HepG2 (cell line): ENCODE results near the gene PPHLN1. TPM values are rescaled to one million over a fixed set of nuclear protein-coding genes. Genes with fewer than 3 reads are reported as not detected.
A peak's percentile ranks its signal among the peaks of the same experiment; 100 is the strongest.

Experiments
- AHR ChIP-seq: IDR thresholded peaks from 2 replicates; pipeline ENCODE4 v1.6.1; 2018; ENCODE audit warnings: missing genetic modification reagents, missing compliant biosample characterization
- ATF7 ChIP-seq, 2 experiments: fragments of 450-650 bp in 1 of 2; sonication (generic) in 1 of 2; formaldehyde crosslinking in 1 of 2; IDR thresholded peaks; 2 replicates each; pipeline versions ENCODE4 v1.4.0 to v1.6.1; 2016 to 2020; ENCODE audit warnings: antibody characterized with exemption in 1 of 2, mild to moderate bottlenecking in 1 of 2, missing genetic modification reagents in 1 of 2
- ATF7-NPFF ChIP-seq: sonication (generic); formaldehyde crosslinking; IDR thresholded peaks from 2 replicates; pipeline ENCODE4 v1.8.1; 2023; ENCODE audit warnings: mild to moderate bottlenecking, low read depth, missing genetic modification reagents, moderate library complexity
- BCL6 ChIP-seq: IDR thresholded peaks from 2 replicates; pipeline ENCODE4 v1.6.1; 2016; ENCODE audit warnings: missing genetic modification reagents, missing compliant biosample characterization
- EHMT2 ChIP-seq: fragments of 200-600 bp; sonication (generic); IDR thresholded peaks from 2 replicates; pipeline ENCODE4 v1.7.0; 2017; ENCODE audit warnings: antibody characterized with exemption, low read depth, low read length, borderline replicate concordance
- ESRRA ChIP-seq: sonication (generic); formaldehyde crosslinking; IDR thresholded peaks from 2 replicates; pipeline ENCODE4 v1.5.1; 2020; ENCODE audit warnings: mild to moderate bottlenecking, low read depth, missing genetic modification reagents
- ETV5 ChIP-seq: IDR thresholded peaks from 2 replicates; pipeline ENCODE4 v1.6.1; 2018; ENCODE audit warnings: missing biosample characterization, missing genetic modification reagents, inconsistent platforms, borderline replicate concordance
- GZF1 ChIP-seq: sonication (generic); formaldehyde crosslinking; IDR thresholded peaks from 2 replicates; pipeline ENCODE4 v1.5.1; 2020; ENCODE audit warnings: mild to moderate bottlenecking, missing genetic modification reagents
- HMG20A ChIP-seq: IDR thresholded peaks from 2 replicates; pipeline ENCODE4 v1.6.1; 2016; ENCODE audit warnings: borderline replicate concordance
- HOXA9 ChIP-seq: sonication (generic); formaldehyde crosslinking; IDR thresholded peaks from 2 replicates; pipeline ENCODE4 v1.8.1; 2022; ENCODE audit warnings: missing genetic modification reagents, mild to moderate bottlenecking, moderate library complexity, borderline replicate concordance
- KDM2A ChIP-seq: sonication (generic); formaldehyde crosslinking; IDR thresholded peaks from 2 replicates; pipeline ENCODE4 v1.4.0; 2020; ENCODE audit warnings: low read depth, missing genetic modification reagents, borderline replicate concordance
- MTF1 ChIP-seq: sonication (generic); formaldehyde crosslinking; IDR thresholded peaks from 2 replicates; pipeline ENCODE4 v1.5.0; 2020; ENCODE audit warnings: missing genetic modification reagents
- NCOA5 ChIP-seq: sonication (generic); formaldehyde crosslinking; IDR thresholded peaks from 2 replicates; pipeline ENCODE4 v1.4.0; 2020; ENCODE audit warnings: missing genetic modification reagents
- NR2F6 ChIP-seq, 2 experiments: IDR thresholded peaks; 2 replicates each; pipeline ENCODE4 v1.6.1; 2016; ENCODE audit warnings: antibody characterized with exemption in 1 of 2, mild to moderate bottlenecking in 1 of 2
- POLR2A ChIP-seq, 2 experiments: IDR thresholded peaks; 2 replicates each; pipeline ENCODE4 v1.6.1; 2011; ENCODE audit warnings: low read depth in 2 of 2, low read length in 2 of 2, mild to moderate bottlenecking in 1 of 2, moderate library complexity in 1 of 2; ENCODE audit not compliant: insufficient read depth in 1 of 2
- SATB2 ChIP-seq: sonication (generic); formaldehyde crosslinking; IDR thresholded peaks from 2 replicates; pipeline ENCODE4 v1.5.0; 2020; ENCODE audit warnings: missing genetic modification reagents
- SCMH1 ChIP-seq: sonication (generic); formaldehyde crosslinking; IDR thresholded peaks from 2 replicates; pipeline ENCODE4 v1.9.0; 2021; ENCODE audit warnings: missing genetic modification reagents, mild to moderate bottlenecking, borderline replicate concordance
- TBP ChIP-seq: sonication (generic); formaldehyde crosslinking; IDR thresholded peaks from 2 replicates; pipeline ENCODE4 v1.5.0; 2020; ENCODE audit warnings: missing genetic modification reagents
- U2AF2 ChIP-seq: fragments of 200-400 bp; formaldehyde crosslinking; IDR thresholded peaks from 2 replicates; pipeline ENCODE4 v1.6.1; 2017; ENCODE audit warnings: low read depth, mild to moderate bottlenecking, low read length
- ZFP62 ChIP-seq: sonication (generic); formaldehyde crosslinking; IDR thresholded peaks from 2 replicates; pipeline ENCODE4 v1.4.0; 2020; ENCODE audit warnings: missing genetic modification reagents
- ZNF331 ChIP-seq: sonication (generic); formaldehyde crosslinking; IDR thresholded peaks from 2 replicates; pipeline ENCODE4 v1.4.0; 2020; ENCODE audit warnings: missing genetic modification reagents
- ZNF530 ChIP-seq: sonication (generic); formaldehyde crosslinking; IDR thresholded peaks from 2 replicates; pipeline ENCODE4 v1.5.0; 2020; ENCODE audit warnings: low read depth, mild to moderate bottlenecking, missing genetic modification reagents
- ZNF746 ChIP-seq: sonication (generic); formaldehyde crosslinking; IDR thresholded peaks from 2 replicates; pipeline ENCODE4 v1.8.0; 2022; ENCODE audit warnings: mild to moderate bottlenecking, missing genetic modification reagents
- ZNF75D ChIP-seq: sonication (generic); formaldehyde crosslinking; IDR thresholded peaks from 2 replicates; pipeline ENCODE4 v1.8.1; 2023; ENCODE audit warnings: missing genetic modification reagents, mild to moderate bottlenecking, borderline replicate concordance
- ZSCAN30 ChIP-seq: sonication (generic); formaldehyde crosslinking; IDR thresholded peaks from 2 replicates; pipeline ENCODE4 v1.5.0; 2020; ENCODE audit warnings: mild to moderate bottlenecking, missing genetic modification reagents
- polyA plus RNA-seq, 8 experiments: library from polyadenylated mRNA; depleted of rRNA in 3 of 8; stranded (reverse) in 7 of 8; unstranded in 1 of 8; fragments of >200 nt; fragmentation: Illumina TruSeq in 4 of 8; extraction: Trizol in 4 of 8; gene quantifications; 2 replicates each; pipeline versions ENCODE4 v1.2.1 to v1.2.3, GENCODE V29; 2011 to 2016; ENCODE audit warnings: low read depth in 4 of 8, missing spikeins in 1 of 8, mixed read lengths in 1 of 8; ENCODE audit not compliant: insufficient read depth in 1 of 8
- total RNA-seq, 5 experiments: library from RNA; depleted of rRNA; stranded (reverse); fragments of >200 nt; fragmentation: Illumina TruSeq; extraction: Trizol; gene quantifications; 2 replicates each; pipeline ENCODE4 v1.2.3, GENCODE V29; 2016; ENCODE audit warnings: low read depth in 1 of 5
- TF ChIP-seq, protein P1 (sequence below): sonication (generic); formaldehyde crosslinking; IDR thresholded peaks from 2 replicates; pipeline ENCODE4 v1.4.0; 2020; ENCODE audit warnings: missing genetic modification reagents
- TF ChIP-seq, protein P2 (sequence below): sonication (generic); formaldehyde crosslinking; IDR thresholded peaks from 2 replicates; pipeline ENCODE4 v1.4.0; 2020; ENCODE audit warnings: mild to moderate bottlenecking, low read depth, missing genetic modification reagents
- TF ChIP-seq, protein P3 (sequence below): sonication (generic); formaldehyde crosslinking; IDR thresholded peaks from 2 replicates; pipeline ENCODE4 v1.8.1; 2023; ENCODE audit warnings: missing genetic modification reagents, inconsistent platforms, borderline replicate concordance
- TF ChIP-seq, protein P4 (sequence below): sonication (generic); formaldehyde crosslinking; IDR thresholded peaks from 2 replicates; pipeline ENCODE4 v1.4.0; 2020; ENCODE audit warnings: mild to moderate bottlenecking, missing genetic modification reagents

The PPHLN1 gene
- total and polyA plus RNA-seq, 2 of the 13 experiments (the other 11 are each of a cell fraction or from before 2014, with no cell fraction given): 43.4 to 66.0 TPM

DNA sequence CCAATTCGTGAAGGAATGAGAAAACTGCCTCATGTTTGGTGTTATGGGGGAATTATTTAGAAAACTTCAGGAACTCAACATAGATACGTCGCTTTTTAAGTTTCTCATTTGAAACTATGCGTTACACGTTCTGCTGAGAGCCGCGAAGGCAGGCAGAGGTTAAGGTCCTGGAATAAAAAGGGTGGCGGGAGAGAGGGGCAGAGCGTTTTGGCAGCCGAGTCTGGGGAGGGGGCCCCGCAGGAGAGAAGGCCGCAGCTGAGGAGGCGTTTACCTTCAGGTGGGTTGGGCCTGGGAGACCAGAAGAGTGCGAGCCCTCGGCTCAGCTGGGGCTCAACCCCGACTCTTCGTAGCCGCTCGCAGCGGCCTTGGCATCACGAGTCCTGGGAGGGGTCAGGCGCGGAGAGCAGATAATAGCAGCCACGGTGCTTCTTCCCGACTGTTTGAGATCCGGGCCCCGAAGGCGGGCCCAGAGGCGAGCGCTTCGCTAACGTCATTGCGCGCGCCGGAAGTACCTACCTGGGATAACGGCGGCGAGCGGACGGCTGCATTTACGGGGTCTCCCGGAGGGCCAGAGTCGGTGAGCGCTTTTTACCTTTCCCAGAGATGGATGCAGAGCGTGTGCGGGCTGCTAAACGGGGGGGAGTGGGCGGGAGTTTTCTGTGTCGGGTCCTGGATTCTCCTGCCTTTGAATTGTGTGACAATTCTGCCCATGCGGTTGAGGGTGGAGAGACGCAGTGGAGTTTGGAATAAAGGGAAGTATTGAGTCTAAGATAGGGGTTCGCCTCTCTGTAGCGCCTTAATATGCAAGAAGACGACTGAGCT is at the start of gene PPHLN1, which contains the start of gene ZCRB1 (continued):
- TF ChIP-seq POLR2A (IDR thresholded peaks at IDR 0.05; ENCODE audit: insufficient read depth in 1 of 2, low read depth in 2 of 2, low read length in 2 of 2): peak; percentile 86 to 88
- TF ChIP-seq ATF7-NPFF (CRISPR knock-in tag): 0 out of 2 replicates have a peak, but pooled peaks have one; percentile 33
- no peak for TF ChIP-seq GZF1 (CRISPR knock-in tag)
- no peak for TF ChIP-seq ZNF331 (CRISPR knock-in tag)
- no peak for TF ChIP-seq TBP (CRISPR knock-in tag)
- TF ChIP-seq, protein P1, sequence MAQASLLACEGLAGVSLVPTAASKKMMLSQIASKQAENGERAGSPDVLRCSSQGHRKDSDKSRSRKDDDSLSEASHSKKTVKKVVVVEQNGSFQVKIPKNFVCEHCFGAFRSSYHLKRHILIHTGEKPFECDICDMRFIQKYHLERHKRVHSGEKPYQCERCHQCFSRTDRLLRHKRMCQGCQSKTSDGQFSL (CRISPR knock-in tag): peak; percentile 58; the same call in 1 of the 2 replicates
- TF ChIP-seq ZFP62 (CRISPR knock-in tag): no peak
- no peak for TF ChIP-seq ZSCAN30 (CRISPR knock-in tag)
- TF ChIP-seq ZNF530: no peak
- TF ChIP-seq, protein P2, sequence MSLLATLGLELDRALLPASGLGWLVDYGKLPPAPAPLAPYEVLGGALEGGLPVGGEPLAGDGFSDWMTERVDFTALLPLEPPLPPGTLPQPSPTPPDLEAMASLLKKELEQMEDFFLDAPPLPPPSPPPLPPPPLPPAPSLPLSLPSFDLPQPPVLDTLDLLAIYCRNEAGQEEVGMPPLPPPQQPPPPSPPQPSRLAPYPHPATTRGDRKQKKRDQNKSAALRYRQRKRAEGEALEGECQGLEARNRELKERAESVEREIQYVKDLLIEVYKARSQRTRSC: no peak
- no peak for TF ChIP-seq ETV5
- TF ChIP-seq HOXA9 (CRISPR knock-in tag): no peak
- peak; percentile 76; the same call in 1 of the 2 replicates for TF ChIP-seq KDM2A (CRISPR knock-in tag)
- TF ChIP-seq ZNF75D (CRISPR knock-in tag): no peak
- TF ChIP-seq EHMT2: no peak
- no peak for TF ChIP-seq NCOA5 (CRISPR knock-in tag)
- TF ChIP-seq SCMH1 (CRISPR knock-in tag): no peak
- TF ChIP-seq NR2F6 (IDR thresholded peaks at IDR 0.05): no peak; the same call in 1 of the 2 replicates
- peak; percentile 41; the same call in 1 of the 2 replicates for TF ChIP-seq NR2F6 (CRISPR knock-in tag; IDR thresholded peaks at IDR 0.05)
- TF ChIP-seq SATB2 (CRISPR knock-in tag): no peak
- TF ChIP-seq BCL6 (CRISPR knock-in tag): peak; percentile 38; the same call in 1 of the 2 replicates
- peak; percentile 29; the same call in 1 of the 2 replicates for TF ChIP-seq ESRRA (CRISPR knock-in tag)
- no peak for TF ChIP-seq ATF7 (IDR thresholded peaks at IDR 0.05)
- TF ChIP-seq ATF7 (CRISPR knock-in tag; IDR thresholded peaks at IDR 0.05): no peak
- TF ChIP-seq, protein P3, sequence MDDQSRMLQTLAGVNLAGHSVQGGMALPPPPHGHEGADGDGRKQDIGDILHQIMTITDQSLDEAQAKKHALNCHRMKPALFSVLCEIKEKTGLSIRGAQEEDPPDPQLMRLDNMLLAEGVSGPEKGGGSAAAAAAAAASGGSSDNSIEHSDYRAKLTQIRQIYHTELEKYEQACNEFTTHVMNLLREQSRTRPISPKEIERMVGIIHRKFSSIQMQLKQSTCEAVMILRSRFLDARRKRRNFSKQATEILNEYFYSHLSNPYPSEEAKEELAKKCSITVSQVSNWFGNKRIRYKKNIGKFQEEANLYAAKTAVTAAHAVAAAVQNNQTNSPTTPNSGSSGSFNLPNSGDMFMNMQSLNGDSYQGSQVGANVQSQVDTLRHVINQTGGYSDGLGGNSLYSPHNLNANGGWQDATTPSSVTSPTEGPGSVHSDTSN (CRISPR knock-in tag): no peak
- TF ChIP-seq MTF1 (CRISPR knock-in tag): no peak
- no peak for TF ChIP-seq HMG20A (CRISPR knock-in tag)
- TF ChIP-seq, protein P4, sequence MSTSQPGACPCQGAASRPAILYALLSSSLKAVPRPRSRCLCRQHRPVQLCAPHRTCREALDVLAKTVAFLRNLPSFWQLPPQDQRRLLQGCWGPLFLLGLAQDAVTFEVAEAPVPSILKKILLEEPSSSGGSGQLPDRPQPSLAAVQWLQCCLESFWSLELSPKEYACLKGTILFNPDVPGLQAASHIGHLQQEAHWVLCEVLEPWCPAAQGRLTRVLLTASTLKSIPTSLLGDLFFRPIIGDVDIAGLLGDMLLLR: no peak
- no peak for TF ChIP-seq U2AF2
- peak; percentile 61; the same call in 1 of the 2 replicates for TF ChIP-seq ZNF746 (CRISPR knock-in tag)
- 0 out of 2 replicates have a peak, but pooled peaks have one; percentile 38 for TF ChIP-seq AHR
